Neural cell (in vitro differentiated cells): Measurements from ENCODE around the gene CIT. TPM values are rescaled to one million over a fixed set of nuclear protein-coding genes. Genes with fewer than 3 reads are reported as not detected.

Experiments
- H2AFZ ChIP-seq: fragments of 200-600, 300-800 bp; sonication (generic), shearing (Covaris generic); 2 replicates; pipeline ENCODE4 v1.6.0; 2014; ENCODE audit warnings: low read depth, mild to moderate bottlenecking, antibody characterized with exemption, low read length, moderate library complexity
- H3F3A ChIP-seq: fragments of 200-600 bp; shearing (Covaris generic); 2 replicates; pipeline ENCODE4 v1.6.1; 2016; ENCODE audit warnings: mild to moderate bottlenecking, moderate library complexity, mixed read lengths, antibody characterized with exemption, low read length; ENCODE audit not compliant: insufficient read depth, poor library complexity, severe bottlenecking
- H3K27ac ChIP-seq: fragments of 200-600, 300-800 bp; sonication (generic), shearing (Covaris generic); 2 replicates; pipeline ENCODE4 v1.5.1; 2014; ENCODE audit warnings: mild to moderate bottlenecking, low read length, moderate library complexity
- H3K27me3 ChIP-seq: fragments of 300-800, 200-600 bp; sonication (generic), shearing (Covaris generic); 2 replicates; pipeline ENCODE4 v1.6.0; 2014; ENCODE audit warnings: mild to moderate bottlenecking, low read depth, low read length, moderate library complexity; ENCODE audit not compliant: insufficient read depth
- H3K36me3 ChIP-seq: fragments of 300-800, 200-600 bp; sonication (generic), shearing (Covaris generic); 2 replicates; pipeline ENCODE4 v1.5.1; 2014; ENCODE audit warnings: mild to moderate bottlenecking, antibody characterized with exemption, low read length, moderate library complexity; ENCODE audit not compliant: insufficient read depth
- H3K4me2 ChIP-seq: fragments of 300-800, 200-600 bp; sonication (generic), shearing (Covaris generic); 2 replicates; pipeline ENCODE4 v1.6.0; 2014; ENCODE audit warnings: mild to moderate bottlenecking, low read length
- H3K4me3 ChIP-seq: fragments of 300-800, 200-600 bp; sonication (generic), shearing (Covaris generic); 2 replicates; pipeline ENCODE4 v1.5.1; 2014; ENCODE audit warnings: mild to moderate bottlenecking, low read length, moderate library complexity
- H3K79me2 ChIP-seq: fragments of 200-600 bp; shearing (Covaris generic); replicated peaks from 2 replicates; pipeline ENCODE4 v1.6.0; 2014; ENCODE audit warnings: mild to moderate bottlenecking, low read length, moderate library complexity; ENCODE audit not compliant: insufficient read depth
- H3K9ac ChIP-seq: fragments of 300-800, 200-600 bp; sonication (generic), shearing (Covaris generic); 2 replicates; pipeline ENCODE4 v1.6.1; 2016; ENCODE audit warnings: mild to moderate bottlenecking, low read length, mixed read lengths
- H3K9me2 ChIP-seq: fragments of 200-600 bp; shearing (Covaris generic); 2 replicates; pipeline ENCODE4 v1.6.1; 2016; ENCODE audit warnings: mild to moderate bottlenecking, low read length, mixed read lengths; ENCODE audit not compliant: insufficient read depth
- H3K9me3 ChIP-seq: fragments of 200-600, 300-800 bp; sonication (generic), shearing (Covaris generic); 2 replicates; pipeline ENCODE4 v1.6.1; 2016; ENCODE audit warnings: mild to moderate bottlenecking, mixed run types, low read length, moderate library complexity, mixed read lengths
- H4K20me1 ChIP-seq: fragments of 200-600 bp; shearing (Covaris generic); 2 replicates; pipeline ENCODE4 v1.6.1; 2016; ENCODE audit warnings: mild to moderate bottlenecking, mixed run types; ENCODE audit not compliant: insufficient read depth
- EP300 ChIP-seq: fragments of 450-650 bp; conservative IDR thresholded peaks from 2 replicates; pipeline ENCODE4 v1.6.1; 2014; ENCODE audit warnings: antibody characterized with exemption, mild to moderate bottlenecking, moderate library complexity; ENCODE audit not compliant: poor library complexity, severe bottlenecking
- EZH2 ChIP-seq: fragments of 200-600, 300-800 bp; shearing (Covaris generic), sonication (generic); IDR thresholded peaks from 2 replicates; pipeline ENCODE4 v1.6.1; 2014; ENCODE audit warnings: antibody characterized with exemption, low read length, borderline replicate concordance, mild to moderate bottlenecking; ENCODE audit not compliant: insufficient read depth, poor library complexity, severe bottlenecking
- MXI1 ChIP-seq: fragments of 450-650 bp; conservative IDR thresholded peaks from 2 replicates; pipeline ENCODE4 v1.6.1; 2014; ENCODE audit warnings: antibody characterized with exemption, mild to moderate bottlenecking; ENCODE audit not compliant: poor library complexity, severe bottlenecking
- POLR2AphosphoS5 ChIP-seq: IDR thresholded peaks from 2 replicates; pipeline ENCODE4 v1.6.1; 2012
- RAD21 ChIP-seq: fragments of 450-650 bp; conservative IDR thresholded peaks from 2 replicates; pipeline ENCODE4 v1.6.1; 2014; ENCODE audit warnings: antibody characterized with exemption, mild to moderate bottlenecking, moderate library complexity
- SMC3 ChIP-seq: fragments of 450-650 bp; conservative IDR thresholded peaks from 2 replicates; pipeline ENCODE4 v1.6.1; 2014; ENCODE audit warnings: antibody characterized with exemption, mild to moderate bottlenecking, moderate library complexity; ENCODE audit not compliant: poor library complexity
- TAF1 ChIP-seq: IDR thresholded peaks from 2 replicates; pipeline ENCODE4 v1.6.1; 2012; ENCODE audit warnings: low read depth
- polyA plus RNA-seq: library from polyadenylated mRNA; depleted of rRNA; stranded (reverse); fragments of >200 nt; gene quantifications from 2 replicates; pipeline ENCODE4 v1.2.3, GENCODE V29; 2014
- TF ChIP-seq, protein P1 (sequence below): fragments of 450-650 bp; IDR thresholded peaks from 2 replicates; pipeline ENCODE4 v1.5.1; 2014; ENCODE audit warnings: antibody characterized with exemption, mild to moderate bottlenecking, moderate library complexity; ENCODE audit not compliant: poor library complexity, severe bottlenecking
- TF ChIP-seq, protein P2 (sequence below): IDR thresholded peaks from 2 replicates; pipeline ENCODE4 v1.6.1; 2012; ENCODE audit warnings: borderline replicate concordance

The CIT gene
- polyA plus RNA-seq, 1 donor from 2014 or later: 3.3 TPM

DNA sequence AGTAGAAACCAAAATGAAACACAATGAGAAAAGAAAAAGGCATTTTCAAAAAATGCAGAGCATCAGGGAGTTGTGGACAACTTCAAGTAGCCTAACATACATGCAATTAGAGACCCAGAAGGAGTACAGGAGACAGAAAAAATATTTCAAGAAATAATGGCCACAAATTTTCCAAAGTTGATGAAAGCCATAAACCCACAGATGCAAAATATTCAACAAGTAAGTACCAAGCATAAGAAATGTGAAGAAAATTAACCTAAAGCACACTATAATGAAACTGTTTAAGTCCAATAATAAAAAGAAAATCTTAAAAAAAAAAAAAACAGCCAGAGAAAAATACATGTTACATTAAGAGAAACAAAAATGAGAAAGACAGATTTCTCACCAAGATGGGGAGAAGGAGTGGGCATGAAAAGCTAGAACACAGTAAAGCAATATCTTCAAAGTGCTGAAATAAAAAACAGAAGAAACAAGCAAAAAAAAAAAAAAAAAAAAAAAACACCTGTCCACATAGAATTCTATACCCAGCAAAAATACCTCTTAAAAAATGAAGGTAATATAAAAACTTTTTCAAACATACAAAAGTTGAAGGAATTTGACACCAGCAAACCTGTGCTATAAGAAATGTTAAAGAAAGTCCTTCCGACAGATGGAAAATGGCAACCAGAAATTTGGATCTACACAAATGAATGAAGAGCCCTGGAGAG is 132.1 kb downstream of the CIT start:
- no peak overlapping the region for H3K9ac ChIP-seq
- no peaks in the 10 kb centered on the region for H3K9me2 ChIP-seq
- no peaks in the 10 kb centered on the region for H3K79me2 ChIP-seq
- no peaks in the 10 kb centered on the region for H3K36me3 ChIP-seq
- no peak overlapping the region for H3K4me3 ChIP-seq
- H2AFZ ChIP-seq: no peak overlapping the region
- no peaks in the 10 kb centered on the region for H4K20me1 ChIP-seq
- H3K4me2 ChIP-seq: no peak overlapping the region
- H3K27me3 ChIP-seq: no peaks in the 10 kb centered on the region
- TF ChIP-seq EP300: no peak
- no peak for TF ChIP-seq TAF1
- TF ChIP-seq, protein P1, sequence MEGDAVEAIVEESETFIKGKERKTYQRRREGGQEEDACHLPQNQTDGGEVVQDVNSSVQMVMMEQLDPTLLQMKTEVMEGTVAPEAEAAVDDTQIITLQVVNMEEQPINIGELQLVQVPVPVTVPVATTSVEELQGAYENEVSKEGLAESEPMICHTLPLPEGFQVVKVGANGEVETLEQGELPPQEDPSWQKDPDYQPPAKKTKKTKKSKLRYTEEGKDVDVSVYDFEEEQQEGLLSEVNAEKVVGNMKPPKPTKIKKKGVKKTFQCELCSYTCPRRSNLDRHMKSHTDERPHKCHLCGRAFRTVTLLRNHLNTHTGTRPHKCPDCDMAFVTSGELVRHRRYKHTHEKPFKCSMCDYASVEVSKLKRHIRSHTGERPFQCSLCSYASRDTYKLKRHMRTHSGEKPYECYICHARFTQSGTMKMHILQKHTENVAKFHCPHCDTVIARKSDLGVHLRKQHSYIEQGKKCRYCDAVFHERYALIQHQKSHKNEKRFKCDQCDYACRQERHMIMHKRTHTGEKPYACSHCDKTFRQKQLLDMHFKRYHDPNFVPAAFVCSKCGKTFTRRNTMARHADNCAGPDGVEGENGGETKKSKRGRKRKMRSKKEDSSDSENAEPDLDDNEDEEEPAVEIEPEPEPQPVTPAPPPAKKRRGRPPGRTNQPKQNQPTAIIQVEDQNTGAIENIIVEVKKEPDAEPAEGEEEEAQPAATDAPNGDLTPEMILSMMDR: no peak
- TF ChIP-seq MXI1: no peak
- TF ChIP-seq, protein P2, sequence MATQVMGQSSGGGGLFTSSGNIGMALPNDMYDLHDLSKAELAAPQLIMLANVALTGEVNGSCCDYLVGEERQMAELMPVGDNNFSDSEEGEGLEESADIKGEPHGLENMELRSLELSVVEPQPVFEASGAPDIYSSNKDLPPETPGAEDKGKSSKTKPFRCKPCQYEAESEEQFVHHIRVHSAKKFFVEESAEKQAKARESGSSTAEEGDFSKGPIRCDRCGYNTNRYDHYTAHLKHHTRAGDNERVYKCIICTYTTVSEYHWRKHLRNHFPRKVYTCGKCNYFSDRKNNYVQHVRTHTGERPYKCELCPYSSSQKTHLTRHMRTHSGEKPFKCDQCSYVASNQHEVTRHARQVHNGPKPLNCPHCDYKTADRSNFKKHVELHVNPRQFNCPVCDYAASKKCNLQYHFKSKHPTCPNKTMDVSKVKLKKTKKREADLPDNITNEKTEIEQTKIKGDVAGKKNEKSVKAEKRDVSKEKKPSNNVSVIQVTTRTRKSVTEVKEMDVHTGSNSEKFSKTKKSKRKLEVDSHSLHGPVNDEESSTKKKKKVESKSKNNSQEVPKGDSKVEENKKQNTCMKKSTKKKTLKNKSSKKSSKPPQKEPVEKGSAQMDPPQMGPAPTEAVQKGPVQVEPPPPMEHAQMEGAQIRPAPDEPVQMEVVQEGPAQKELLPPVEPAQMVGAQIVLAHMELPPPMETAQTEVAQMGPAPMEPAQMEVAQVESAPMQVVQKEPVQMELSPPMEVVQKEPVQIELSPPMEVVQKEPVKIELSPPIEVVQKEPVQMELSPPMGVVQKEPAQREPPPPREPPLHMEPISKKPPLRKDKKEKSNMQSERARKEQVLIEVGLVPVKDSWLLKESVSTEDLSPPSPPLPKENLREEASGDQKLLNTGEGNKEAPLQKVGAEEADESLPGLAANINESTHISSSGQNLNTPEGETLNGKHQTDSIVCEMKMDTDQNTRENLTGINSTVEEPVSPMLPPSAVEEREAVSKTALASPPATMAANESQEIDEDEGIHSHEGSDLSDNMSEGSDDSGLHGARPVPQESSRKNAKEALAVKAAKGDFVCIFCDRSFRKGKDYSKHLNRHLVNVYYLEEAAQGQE: no peak
- TF ChIP-seq RAD21: no peak
- TF ChIP-seq SMC3: no peak
- TF ChIP-seq POLR2AphosphoS5: no peak
- TF ChIP-seq EZH2: no peak
- H3K9me3 ChIP-seq: no peaks in the 10 kb centered on the region
- no peak overlapping the region for H3K27ac ChIP-seq
- H3F3A ChIP-seq: no peaks in the 10 kb centered on the region

DNA sequence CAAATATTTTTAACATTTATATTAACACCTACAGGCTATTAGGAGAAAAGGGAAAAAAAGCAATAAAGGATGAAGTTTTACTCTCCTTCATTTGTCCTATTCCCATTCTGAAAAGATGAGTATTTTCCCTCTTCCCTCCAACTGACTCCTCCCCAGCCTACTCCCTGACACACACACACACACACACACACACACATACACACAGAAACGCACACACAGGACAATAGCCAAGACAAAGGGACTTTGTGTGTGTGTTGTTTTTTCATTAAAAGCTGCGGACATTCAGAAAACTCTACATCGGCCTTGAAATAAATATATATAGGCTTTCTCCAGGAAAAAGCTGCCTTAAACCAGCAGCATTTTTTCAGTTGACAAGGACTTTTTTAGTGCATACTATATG is 134.4 kb downstream of the CIT start:
- H4K20me1 ChIP-seq: no peaks in the 10 kb centered on the region
- TF ChIP-seq SMC3 (no peak), RAD21 (no peak), TAF1 (no peak), EZH2 (no peak), MXI1 (no peak), EP300 (no peak), POLR2AphosphoS5 (no peak)
- TF ChIP-seq, protein P1: no peak
- H3K27me3 ChIP-seq: no peaks in the 10 kb centered on the region
- H3K36me3 ChIP-seq: no peaks in the 10 kb centered on the region
- H3K9me3 ChIP-seq: no peaks in the 10 kb centered on the region
- no peaks in the 10 kb centered on the region for H3K79me2 ChIP-seq
- H3K27ac ChIP-seq: no peak overlapping the region
- H3F3A ChIP-seq: no peaks in the 10 kb centered on the region
- no peak overlapping the region for H3K4me2 ChIP-seq
- no peak overlapping the region for H2AFZ ChIP-seq
- H3K4me3 ChIP-seq: no peak overlapping the region
- H3K9ac ChIP-seq: no peak overlapping the region
- no peaks in the 10 kb centered on the region for H3K9me2 ChIP-seq
